Gastroesophageal sphincter (tissue), 4 donors: ENCODE data around the gene PLXNA2. TPM values are rescaled to one million over a fixed set of nuclear protein-coding genes. Genes with fewer than 3 reads are reported as not detected.

Experiments
- ATAC-seq: fragments of 150-250 bp; one replicate; pipeline ENCODE4 v1.9.1; 2016; ENCODE audit warnings: mild to moderate bottlenecking, moderate library complexity
- H3K27ac ChIP-seq, 4 donors: fragments of 200-600 bp; sonication (generic) in 3 of 4; 1 replicate in 3 of 4; 2 replicates in 1 of 4; pipeline ENCODE4 v1.5.1; 2016 to 2019
- H3K27me3 ChIP-seq: fragments of 200-600 bp; sonication (generic); one replicate; pipeline ENCODE4 v1.5.1; 2019
- H3K36me3 ChIP-seq, 2 donors: fragments of 200-600 bp; sonication (generic); one replicate each; pipeline ENCODE4 v1.5.1; 2019; ENCODE audit warnings: control low read depth in 1 of 2
- H3K4me1 ChIP-seq, 3 donors: fragments of 200-600 bp; sonication (generic); 1 replicate in 2 of 3; 2 replicates in 1 of 3; pipeline ENCODE4 v1.5.1; 2016 to 2019; ENCODE audit warnings: control low read depth in 2 of 3
- H3K4me3 ChIP-seq, 2 donors: fragments of 200-600 bp; sonication (generic); one replicate each; pipeline ENCODE4 v1.5.1; 2019; ENCODE audit warnings: mild to moderate bottlenecking in 1 of 2, moderate library complexity in 1 of 2
- H3K9me3 ChIP-seq, 3 donors: fragments of 200-600 bp; sonication (generic); one replicate each; pipeline ENCODE4 v1.5.1; 2017 to 2019; ENCODE audit warnings: control low read depth in 2 of 3
- CTCF ChIP-seq, 4 experiments: fragments of 200-600 bp in 2 of 4; fragments of 450-650 bp in 2 of 4; sonication (generic) in 1 of 4; IDR thresholded peaks; one replicate each; pipeline ENCODE4 v1.5.1; 2017 to 2019; ENCODE audit warnings: antibody characterized with exemption in 4 of 4, mild to moderate bottlenecking in 2 of 4, moderate library complexity in 2 of 4
- EP300 ChIP-seq: sonication (generic); formaldehyde crosslinking; IDR thresholded peaks from one replicate; pipeline ENCODE4 v1.6.1; 2017; ENCODE audit warnings: antibody characterized with exemption, mild to moderate bottlenecking
- POLR2A ChIP-seq, 2 donors: fragments of 450-650 bp; IDR thresholded peaks; one replicate each; pipeline ENCODE4 v1.6.1; 2017; ENCODE audit warnings: antibody characterized with exemption in 2 of 2, mild to moderate bottlenecking in 2 of 2, moderate library complexity in 1 of 2
- POLR2AphosphoS5 ChIP-seq: sonication (generic); formaldehyde crosslinking; IDR thresholded peaks from one replicate; pipeline ENCODE4 v1.6.1; 2017; ENCODE audit warnings: antibody characterized with exemption
- WGBS, 2 donors: methylation state at CpG; one replicate each; pipeline ENCODE4 v1.1.5; 2018; ENCODE audit warnings: low coverage in 1 of 2; 5-methylcytosine and 5-hydroxymethylcytosine counted together
- total RNA-seq, 4 donors: library from RNA; depleted of rRNA; stranded (reverse); fragments of >200 nt; gene quantifications; one replicate each; pipeline ENCODE4 v1.1.0, GENCODE V29; 2016

The PLXNA2 gene
- total RNA-seq, 4 donors from 2014 or later: 12.5 to 38.3 (median 32.0) TPM

- H3K4me1 ChIP-seq: no peaks in the 10 kb centered on the region
- no peak overlapping the region for H3K4me3 ChIP-seq
- peak; percentile 25 for ATAC-seq
- TF ChIP-seq POLR2A (IDR thresholded peaks at IDR 0.05) (no peak), CTCF (IDR thresholded peaks at IDR 0.05) (no peak), POLR2AphosphoS5 (peak; percentile 37), EP300 (no peak)
- H3K27ac ChIP-seq: peak overlapping the region in 1 of 4 donors; percentile 18
- no peaks in the 10 kb centered on the region for H3K9me3 ChIP-seq
- H3K27me3 ChIP-seq: no peaks in the 10 kb centered on the region
- H3K36me3 ChIP-seq: peaks cover 0 to 70% of the 10 kb centered on the region in 2 donors
These were observed 178.3 kb downstream of the PLXNA2 start for GRCh38 chr1:208065862-208066261.

DNA sequence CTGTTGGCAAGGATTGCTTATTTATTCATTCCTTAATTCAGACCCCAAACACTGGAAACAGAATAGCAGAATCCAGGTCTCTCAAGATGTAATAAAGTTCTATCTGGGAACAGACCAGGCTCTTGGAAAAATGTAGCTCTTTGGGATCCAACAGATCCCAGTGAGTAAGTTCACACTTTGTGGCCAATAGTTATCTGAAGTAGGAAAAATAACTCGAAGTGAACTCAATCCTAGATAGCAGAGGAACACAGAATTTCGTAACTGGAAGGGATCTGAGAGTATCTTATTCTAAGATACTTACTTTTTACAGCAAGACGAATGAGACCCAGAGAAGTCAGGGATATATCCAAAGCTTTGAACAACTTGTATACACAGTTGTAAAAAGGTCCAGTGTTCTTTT, 182.6 kb downstream of the PLXNA2 start:
- no peaks in the 10 kb centered on the region for H3K27me3 ChIP-seq
- peaks cover 0 to 72% of the 10 kb centered on the region in 2 donors for H3K36me3 ChIP-seq
- no peak overlapping the region for H3K4me3 ChIP-seq
- peak; percentile 24 for ATAC-seq
- TF ChIP-seq POLR2A (IDR thresholded peaks at IDR 0.05): no peak
- no peak for TF ChIP-seq EP300
- H3K27ac ChIP-seq: no peak overlapping the region
- H3K9me3 ChIP-seq: no peaks in the 10 kb centered on the region
- WGBS, 2 donors: 51 to 54% methylated on average over 3 of the region's 3 CpGs
- H3K4me1 ChIP-seq: peaks cover 0 to 8% (median 0%) of the 10 kb centered on the region in 3 donors

DNA sequence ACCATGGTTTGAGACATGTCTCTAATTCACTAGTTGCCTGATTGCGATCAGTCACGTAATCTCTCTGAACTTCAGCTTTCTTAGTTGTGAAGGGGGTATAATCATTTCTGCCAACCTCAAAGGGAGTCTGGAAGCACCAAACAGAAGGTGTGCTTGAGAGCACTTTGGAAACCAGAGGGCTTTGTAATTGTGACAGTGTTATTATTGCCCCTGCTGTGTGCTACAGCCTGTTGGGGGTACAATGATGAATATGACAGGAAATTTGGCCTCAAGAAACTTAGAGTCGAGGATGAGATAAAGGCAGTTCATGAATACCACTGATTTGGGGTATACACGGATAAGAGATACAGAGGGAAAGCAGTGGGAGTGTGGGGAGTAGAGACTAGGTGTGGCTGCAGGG, 183.1 kb downstream of the PLXNA2 start:
- no peak for ATAC-seq
- 81 to 96% methylated on average over 4 of the region's 4 CpGs for WGBS, 2 donors
- Histone ChIP-seq H3K4me1 (peaks cover 0 to 8% (median 0%) of the 10 kb centered on the region in 3 donors), H3K36me3 (peaks cover 0 to 72% of the 10 kb centered on the region in 2 donors), H3K27me3 (no peaks in the 10 kb centered on the region), H3K9me3 (no peaks in the 10 kb centered on the region), H3K4me3 (no peak overlapping the region), H3K27ac (no peak overlapping the region)
- TF ChIP-seq POLR2AphosphoS5 (no peak), CTCF (IDR thresholded peaks at IDR 0.05) (no peak), POLR2A (IDR thresholded peaks at IDR 0.05) (no peak), EP300 (no peak)

GRCh38 chr1:208060215-208060869, 183.8 kb downstream of the PLXNA2 start:
- Histone ChIP-seq H3K36me3 (peaks cover 0 to 75% of the 10 kb centered on the region in 2 donors), H3K27ac (no peak overlapping the region), H3K4me1 (peaks cover 0 to 8% (median 0%) of the 10 kb centered on the region in 3 donors), H3K4me3 (no peak overlapping the region), H3K9me3 (no peaks in the 10 kb centered on the region), H3K27me3 (no peaks in the 10 kb centered on the region)
- ATAC-seq: no peak
- WGBS, 2 donors: 85 to 93% methylated on average over 6 to 8 of the region's 17 CpGs
- TF ChIP-seq EP300 (no peak), POLR2A (IDR thresholded peaks at IDR 0.05) (no peak), POLR2AphosphoS5 (no peak), CTCF (IDR thresholded peaks at IDR 0.05) (no peak)

DNA sequence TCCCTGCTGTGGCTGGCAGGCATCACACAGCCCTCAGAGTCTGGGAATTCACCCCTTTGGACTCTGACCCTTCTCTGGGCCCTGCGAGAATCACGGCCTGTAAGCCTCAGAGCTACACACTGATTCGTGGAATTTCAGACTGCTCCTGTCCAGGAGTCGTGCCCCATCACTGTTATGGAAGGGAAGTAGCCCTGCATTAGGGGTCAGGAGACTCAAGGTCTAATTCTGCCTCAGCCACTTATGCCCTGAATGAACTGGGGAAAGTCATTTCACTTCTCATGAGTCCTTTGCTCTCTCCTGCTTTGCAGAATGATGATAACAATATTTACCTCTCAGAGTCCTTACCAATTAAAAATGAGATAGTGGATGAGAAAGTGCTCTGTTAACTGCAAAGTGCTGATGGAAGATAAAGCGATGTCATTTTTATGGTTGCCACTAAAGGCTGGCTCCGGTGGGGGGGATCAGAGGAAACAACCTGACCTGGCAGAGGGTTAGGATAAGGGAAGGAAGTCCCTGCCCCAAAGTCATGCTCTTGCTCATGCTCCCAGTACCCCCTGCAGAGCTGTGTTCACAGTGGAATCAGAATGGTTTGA, 184.7 kb downstream of the PLXNA2 start:
- Histone ChIP-seq H3K9me3 (no peaks in the 10 kb centered on the region), H3K27me3 (no peaks in the 10 kb centered on the region), H3K36me3 (peaks cover 0 to 78% of the 10 kb centered on the region in 2 donors), H3K4me3 (no peak overlapping the region), H3K27ac (no peak overlapping the region), H3K4me1 (peaks cover 0 to 8% (median 0%) of the 10 kb centered on the region in 3 donors)
- 50 to 78% methylated on average over 4 to 6 of the region's 6 CpGs for WGBS, 2 donors
- TF ChIP-seq CTCF (IDR thresholded peaks at IDR 0.05) (no peak), POLR2AphosphoS5 (no peak), EP300 (no peak), POLR2A (IDR thresholded peaks at IDR 0.05) (no peak)
- ATAC-seq: no peak
